ENCODE results near the gene PAPPA.

DNA sequence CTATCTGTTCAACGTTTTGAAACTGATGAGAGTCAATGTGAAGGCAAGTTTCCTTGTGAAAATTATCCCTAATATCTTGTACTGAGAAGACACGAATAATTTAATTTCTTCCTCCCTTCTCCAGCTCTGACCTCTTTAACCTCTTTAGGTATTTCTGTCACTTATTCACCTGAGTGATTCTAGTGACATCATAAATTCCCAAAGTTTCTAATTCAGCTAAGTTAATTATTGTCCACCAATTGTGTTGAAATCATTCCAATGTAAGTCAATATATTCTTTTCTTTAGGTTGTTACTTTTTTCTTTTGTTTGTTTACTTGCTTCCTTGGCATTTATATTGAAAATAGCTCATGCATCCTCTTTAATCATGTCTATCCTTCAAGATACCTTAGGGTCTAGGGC lies 143.8 kb downstream of the PAPPA start:
- TF ChIP-seq, protein P1, sequence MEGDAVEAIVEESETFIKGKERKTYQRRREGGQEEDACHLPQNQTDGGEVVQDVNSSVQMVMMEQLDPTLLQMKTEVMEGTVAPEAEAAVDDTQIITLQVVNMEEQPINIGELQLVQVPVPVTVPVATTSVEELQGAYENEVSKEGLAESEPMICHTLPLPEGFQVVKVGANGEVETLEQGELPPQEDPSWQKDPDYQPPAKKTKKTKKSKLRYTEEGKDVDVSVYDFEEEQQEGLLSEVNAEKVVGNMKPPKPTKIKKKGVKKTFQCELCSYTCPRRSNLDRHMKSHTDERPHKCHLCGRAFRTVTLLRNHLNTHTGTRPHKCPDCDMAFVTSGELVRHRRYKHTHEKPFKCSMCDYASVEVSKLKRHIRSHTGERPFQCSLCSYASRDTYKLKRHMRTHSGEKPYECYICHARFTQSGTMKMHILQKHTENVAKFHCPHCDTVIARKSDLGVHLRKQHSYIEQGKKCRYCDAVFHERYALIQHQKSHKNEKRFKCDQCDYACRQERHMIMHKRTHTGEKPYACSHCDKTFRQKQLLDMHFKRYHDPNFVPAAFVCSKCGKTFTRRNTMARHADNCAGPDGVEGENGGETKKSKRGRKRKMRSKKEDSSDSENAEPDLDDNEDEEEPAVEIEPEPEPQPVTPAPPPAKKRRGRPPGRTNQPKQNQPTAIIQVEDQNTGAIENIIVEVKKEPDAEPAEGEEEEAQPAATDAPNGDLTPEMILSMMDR (IDR thresholded peaks at IDR 0.05), result no peak
- TF ChIP-seq, protein P2, sequence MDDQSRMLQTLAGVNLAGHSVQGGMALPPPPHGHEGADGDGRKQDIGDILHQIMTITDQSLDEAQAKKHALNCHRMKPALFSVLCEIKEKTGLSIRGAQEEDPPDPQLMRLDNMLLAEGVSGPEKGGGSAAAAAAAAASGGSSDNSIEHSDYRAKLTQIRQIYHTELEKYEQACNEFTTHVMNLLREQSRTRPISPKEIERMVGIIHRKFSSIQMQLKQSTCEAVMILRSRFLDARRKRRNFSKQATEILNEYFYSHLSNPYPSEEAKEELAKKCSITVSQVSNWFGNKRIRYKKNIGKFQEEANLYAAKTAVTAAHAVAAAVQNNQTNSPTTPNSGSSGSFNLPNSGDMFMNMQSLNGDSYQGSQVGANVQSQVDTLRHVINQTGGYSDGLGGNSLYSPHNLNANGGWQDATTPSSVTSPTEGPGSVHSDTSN (IDR thresholded peaks at IDR 0.05), result no peak
- TF ChIP-seq MXI1 (IDR thresholded peaks at IDR 0.05; ENCODE audit: low read depth, low read length) (no peak), TCF12 (IDR thresholded peaks at IDR 0.05) (no peak), FOXM1 (IDR thresholded peaks at IDR 0.05; ENCODE audit: low read depth) (no peak), EZH2phosphoT487 (IDR thresholded peaks at IDR 0.05; ENCODE audit: borderline replicate concordance, low read depth) (no peak)
